Transverse colon (tissue), 3 donors: ENCODE data around the gene TMEM208.

Experiments used
- CTCF ChIP-seq, 5 experiments: fragments of 200-600 bp in 3 of 5; fragments of 450-650 bp in 2 of 5; sonication (generic) in 3 of 5; IDR thresholded peaks; 1 replicate in 2 of 5; 2 replicates in 3 of 5; pipeline ENCODE4 v1.5.1; 2016 to 2017; ENCODE audit warnings: antibody characterized with exemption in 5 of 5, inconsistent platforms in 3 of 5, mild to moderate bottlenecking in 2 of 5, moderate library complexity in 1 of 5
- POLR2A ChIP-seq: fragments of 450-650 bp; IDR thresholded peaks from one replicate; pipeline ENCODE4 v1.6.1; 2016; ENCODE audit warnings: antibody characterized with exemption, mild to moderate bottlenecking, moderate library complexity

GRCh38 chr16:67184453-67184994 is 42.4 kb upstream of the TMEM208 start:
- TF ChIP-seq CTCF (IDR thresholded peaks at IDR 0.05) (no peak), POLR2A (no peak)
